Activated CD8-positive, alpha-beta memory T cell treated with anti-CD3 and anti-CD28 coated beads for 24 hours (primary cell): ENCODE data around the gene DOCK9.

Experiments
- DNase-seq: peaks from one replicate; pipeline ENCODE4 v3.0.0-alpha.2; 2020

DOCK9 gene

DNA sequence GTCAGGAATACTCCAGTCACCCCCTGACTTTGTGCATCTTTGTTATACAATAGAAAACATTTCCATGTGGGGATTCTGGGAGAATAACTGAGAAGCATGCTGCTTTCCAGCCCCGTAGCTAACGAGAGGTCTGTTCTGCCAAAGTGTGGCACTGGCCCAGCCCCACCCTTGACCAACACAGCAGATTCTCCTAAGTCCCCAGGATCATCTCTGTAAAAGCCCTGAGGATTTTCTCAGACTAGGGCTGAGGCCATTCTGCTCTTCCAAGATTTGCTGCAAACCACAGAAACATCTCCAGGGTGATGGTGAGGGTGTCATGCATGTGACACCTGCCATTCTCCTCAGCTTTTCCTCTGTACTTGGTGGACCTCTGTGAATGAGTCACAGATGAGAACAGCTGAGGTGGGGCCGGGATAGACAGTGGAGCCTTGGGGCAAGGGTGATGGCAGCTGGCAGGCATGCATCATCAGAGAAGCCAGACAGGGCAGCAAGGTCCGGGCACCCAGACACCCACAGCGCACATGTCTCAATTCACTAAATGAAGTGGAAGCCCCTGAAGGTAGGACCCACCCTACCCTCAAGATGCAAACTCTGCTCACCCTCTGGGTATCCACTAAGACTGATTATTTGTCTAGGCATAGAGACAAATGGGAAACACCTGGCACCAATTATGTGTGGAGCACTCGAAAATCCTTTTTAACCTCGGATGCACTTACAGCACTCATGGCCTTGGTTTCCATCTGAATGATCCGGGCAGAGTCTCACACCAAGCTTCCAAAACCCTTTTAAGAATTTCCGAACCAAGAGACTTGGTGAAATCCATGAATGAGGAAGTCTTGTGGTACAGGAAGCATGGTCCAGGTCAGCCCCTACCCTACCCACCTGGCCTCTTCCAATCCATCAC lies 20.1 kb upstream of the DOCK9 start:
- DNase-seq = no peak

DNA sequence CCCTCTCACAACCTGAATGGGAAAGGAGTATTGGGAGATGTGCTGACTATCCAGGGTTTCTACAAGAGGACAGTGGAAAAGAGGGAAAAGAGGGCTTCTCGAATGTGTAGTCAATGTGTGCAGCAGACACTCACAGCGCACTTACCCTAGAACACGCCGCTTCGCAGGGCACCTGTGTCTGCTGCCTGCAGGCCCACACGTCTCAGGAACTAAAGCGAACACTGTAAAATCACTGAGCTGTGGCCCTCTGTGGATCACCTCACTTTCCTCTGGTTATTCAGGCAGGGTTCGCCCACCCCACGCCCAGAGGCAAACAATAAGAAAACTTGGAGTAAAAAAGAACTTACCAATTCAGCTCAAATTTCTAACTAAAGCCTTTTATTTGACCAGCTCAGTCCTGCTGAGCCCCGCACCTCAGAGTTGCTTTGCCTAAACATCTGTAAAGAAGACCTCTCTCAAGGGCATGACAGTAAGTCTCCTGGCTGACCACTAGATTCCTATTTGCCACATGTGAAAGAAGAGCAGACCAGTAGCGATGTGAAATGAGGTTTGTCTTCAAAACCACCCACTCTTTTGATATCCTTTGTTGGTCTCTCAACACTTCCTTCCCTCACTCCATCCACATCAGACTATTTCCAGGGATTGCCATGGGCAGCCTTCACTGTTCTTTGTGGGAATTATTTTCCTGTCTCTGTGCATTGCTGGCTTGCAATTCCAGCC lies 19.3 kb upstream of the DOCK9 start:
- no peak for DNase-seq

DNA sequence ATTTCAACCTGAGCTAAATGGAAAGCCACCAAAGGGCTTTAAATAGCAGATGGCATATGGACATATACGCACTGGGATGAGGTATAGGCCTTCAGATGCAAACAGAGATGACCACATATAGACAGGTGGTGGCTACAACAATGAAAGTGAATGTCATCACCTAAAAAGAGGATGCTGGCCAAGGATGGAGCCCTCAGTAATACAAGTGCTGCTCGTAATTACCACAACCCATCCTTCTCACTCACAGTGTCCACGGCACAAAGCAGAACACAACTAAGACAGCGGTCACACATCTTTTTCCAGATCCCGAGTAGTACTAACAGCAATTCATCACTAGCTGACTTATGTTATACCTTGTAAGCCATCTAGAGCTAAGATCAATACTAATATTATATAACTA lies 18.2 kb upstream of the DOCK9 start:
- DNase-seq = no peak

DNA sequence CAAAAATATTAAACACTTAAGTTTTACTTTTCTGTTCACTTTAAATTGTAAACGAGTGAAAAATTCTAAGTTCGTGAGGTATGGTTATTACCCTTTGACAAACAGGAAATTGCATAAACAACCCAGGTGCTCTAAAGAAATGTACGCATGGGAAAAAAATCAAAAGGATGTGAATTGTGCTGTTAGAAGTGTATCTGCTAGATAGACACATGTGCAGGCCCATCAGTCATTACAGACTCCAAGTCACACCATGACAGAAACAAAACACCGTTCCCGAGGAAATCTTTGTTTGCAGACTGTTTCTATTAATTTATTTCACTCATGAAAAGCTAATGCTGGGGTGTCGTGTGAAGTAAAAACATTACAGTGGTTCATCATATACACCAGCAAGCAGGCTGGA lies 17.0 kb upstream of the DOCK9 start:
- no peak for DNase-seq

DNA sequence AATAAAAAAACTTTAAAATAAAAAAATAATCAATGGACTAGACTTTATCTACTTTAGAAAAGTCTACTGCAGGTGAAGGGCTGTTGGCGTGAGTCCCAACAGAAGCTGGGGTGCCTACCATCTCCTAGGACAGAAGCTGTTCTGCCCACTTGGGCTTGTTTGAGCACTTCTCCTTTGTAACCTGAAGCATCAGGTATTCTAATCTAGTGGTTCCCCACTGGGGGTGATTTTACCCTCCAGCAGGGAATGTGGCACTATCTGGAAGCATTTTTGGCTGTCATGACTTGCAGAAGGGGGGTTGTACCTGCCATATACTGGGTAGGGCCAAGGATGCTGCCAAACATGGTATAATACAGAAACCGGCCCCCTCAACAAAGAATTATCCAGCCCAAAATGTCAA lies 16.2 kb upstream of the DOCK9 start:
- DNase-seq = no peak

DNA sequence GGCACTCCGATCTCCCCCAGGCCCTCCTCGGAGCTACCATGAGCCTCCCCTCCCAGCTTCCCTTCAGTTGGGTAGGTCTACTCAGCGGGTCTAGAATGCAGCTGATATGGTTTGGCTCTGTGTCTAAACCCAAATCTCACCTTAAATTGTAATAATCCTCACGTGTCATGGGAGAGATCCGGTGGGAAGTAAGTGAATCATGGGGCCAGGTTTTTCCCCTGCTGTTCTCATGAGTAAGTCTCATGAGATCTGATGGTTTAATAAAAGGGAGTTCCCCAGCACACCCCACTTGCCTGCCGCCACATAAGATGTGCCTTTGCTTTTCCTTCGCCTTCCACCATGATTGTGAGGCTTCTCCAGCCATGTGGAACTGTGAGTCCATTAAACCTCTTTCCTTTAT lies 14.5 kb upstream of the DOCK9 start:
- no peak for DNase-seq

DNA sequence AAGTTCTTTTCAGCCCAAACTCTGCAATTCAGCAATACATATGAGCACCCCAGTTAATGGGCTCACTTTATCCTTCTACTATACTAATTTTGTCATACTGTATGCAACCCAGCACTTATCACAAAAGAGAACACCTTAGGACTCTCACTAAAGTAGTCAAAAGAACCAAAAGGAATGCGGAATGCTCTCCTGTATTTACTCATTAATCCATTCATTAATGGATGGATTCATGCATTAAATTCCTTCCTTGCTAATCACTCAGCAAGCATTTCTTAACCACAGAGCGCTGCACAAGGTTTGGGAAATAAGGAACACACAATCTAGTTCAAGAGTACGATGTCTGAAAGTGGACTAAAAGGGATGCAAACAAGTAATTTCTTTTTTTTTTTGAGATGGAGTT lies 12.8 kb upstream of the DOCK9 start:
- DNase-seq = no peak

DNA sequence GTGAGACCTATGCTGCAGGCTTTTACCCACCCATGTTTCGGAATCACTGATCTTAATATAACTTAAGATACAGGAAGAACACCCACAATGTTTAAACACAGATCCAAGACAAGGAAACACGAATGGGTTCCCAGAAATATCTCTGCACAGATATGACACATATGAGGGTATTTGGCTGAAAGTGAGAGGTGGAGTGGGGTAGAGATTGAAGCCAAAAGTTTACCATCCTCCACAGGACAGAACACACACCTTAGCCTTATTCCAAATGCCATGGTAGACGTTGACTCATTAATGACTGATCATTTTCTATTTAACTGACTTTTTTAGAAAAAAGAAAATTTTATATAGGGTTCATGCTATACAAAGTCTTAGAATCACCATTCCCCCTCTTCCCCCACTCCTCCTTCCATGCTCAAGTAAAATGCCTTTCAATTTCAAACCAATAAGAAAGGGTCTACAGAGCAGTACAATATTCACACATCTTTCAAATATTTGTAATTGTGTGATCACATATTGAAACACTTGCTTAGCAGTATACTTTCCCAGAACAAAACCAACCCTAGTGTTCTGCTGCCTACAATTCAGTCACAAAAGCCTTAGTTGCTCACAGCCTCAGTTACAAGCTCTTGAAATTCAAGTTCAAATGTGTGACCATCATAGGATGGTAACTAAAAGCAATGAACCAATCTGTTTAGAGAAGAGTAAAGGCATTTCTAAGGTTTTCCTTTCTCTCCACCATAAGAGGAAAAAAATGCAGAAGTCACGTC lies 11.8 kb upstream of the DOCK9 start:
- DNase-seq = no peak

DNA sequence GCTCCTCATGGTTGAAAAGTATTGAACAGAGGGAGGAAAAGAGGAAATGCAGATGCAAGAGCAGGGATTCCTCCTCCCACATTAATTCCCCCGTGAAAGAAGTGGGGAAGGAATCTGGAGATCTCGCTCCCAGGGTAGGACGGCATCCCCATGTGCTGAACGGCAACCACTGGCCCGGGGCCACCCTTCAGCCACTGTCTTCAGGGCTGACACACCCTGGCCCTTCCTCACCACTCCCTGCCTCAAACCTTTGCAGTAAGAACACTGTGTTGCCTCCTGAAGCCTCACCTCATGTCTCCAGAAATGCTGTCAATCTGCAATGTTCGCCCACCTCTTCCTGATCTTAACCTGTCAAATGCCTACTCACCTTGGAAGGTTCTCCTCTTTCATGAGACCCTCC lies 10.9 kb upstream of the DOCK9 start:
- DNase-seq = no peak

DNA sequence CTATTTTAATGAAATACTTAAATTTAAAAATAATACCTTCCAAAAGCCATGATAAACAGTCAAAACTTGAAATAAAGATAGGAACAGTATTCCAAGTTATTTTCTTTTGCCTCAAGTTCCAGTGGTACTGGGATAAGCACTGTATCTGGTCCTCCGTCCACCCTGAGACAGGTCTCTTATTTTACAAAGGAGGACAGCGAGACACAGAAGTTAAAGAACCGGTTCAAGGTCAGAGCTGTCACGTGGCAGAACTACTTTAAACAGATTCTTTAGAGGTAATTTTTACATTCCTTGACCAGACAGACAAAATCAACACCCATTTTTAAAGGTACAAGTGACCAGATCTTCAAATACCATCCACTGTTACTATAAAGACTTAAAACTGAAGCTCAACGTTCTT lies 10.4 kb upstream of the DOCK9 start:
- DNase-seq = no peak

DNA sequence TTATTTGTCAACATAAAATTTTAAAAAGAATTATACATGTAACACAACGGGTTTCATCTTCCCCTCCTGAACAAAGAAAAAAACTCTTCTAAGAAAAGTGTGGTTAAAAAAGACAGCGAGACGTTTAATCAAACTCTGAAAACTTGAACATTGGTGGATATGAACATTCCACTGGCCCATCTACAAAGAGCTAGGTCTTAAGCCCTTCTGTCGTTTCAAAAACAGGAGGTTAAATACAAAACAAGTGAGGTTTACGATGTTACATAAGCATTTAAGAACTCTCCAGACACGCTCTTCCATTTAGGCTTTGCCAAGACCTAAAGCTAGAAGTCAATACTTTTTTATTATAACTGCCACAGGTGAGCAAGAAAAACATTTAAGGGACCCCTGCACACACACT lies 9.4 kb upstream of the DOCK9 start:
- DNase-seq = no peak

DNA sequence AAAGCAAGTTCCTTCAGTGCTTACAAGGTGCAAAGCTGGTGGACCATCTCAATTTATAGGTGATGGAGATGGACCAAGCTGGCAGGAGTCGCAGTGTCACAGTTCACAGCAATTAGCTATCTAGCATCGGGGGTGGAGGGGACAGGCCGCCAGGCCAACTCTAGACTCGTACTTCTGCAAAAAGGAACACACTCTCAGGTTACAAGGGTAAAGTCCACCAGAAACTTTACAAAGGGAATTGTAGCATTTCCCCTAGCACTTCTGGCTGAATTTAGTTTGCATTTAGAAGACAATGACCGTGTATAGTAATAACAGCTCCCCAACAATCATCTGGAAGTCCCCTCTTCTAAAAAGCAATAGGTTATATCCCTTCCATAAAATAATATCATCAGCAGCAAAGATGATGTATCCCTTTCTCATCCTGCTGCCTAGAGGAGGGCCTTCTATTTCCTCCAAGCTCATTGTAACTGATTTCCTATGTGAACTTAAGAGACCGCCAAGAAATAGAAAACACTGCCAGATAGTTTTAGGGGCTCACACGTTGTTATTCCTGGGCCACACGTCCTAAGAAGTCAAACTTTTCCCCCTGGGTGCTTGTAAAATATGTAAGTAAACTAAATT lies 8.5 kb upstream of the DOCK9 start:
- DNase-seq = no peak

DNA sequence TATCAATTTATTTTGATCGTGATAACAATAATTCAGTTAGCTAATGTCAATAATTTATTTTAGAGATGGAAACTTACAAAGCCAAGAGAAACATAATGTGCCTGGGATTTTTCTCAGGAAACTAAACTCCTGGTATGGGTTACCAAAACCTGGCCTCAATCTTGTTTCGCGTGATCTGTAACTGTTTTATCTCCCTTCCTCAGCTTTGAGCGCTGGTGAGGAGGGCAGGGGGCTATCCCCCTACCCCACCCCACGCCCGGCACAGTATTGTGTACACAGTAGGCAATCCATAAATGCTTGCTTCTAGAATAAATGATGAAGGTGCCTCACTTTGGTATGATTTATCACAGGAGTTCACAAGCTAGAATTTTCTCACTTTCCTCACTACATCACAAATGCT lies 7.7 kb upstream of the DOCK9 start:
- no peak for DNase-seq

DNA sequence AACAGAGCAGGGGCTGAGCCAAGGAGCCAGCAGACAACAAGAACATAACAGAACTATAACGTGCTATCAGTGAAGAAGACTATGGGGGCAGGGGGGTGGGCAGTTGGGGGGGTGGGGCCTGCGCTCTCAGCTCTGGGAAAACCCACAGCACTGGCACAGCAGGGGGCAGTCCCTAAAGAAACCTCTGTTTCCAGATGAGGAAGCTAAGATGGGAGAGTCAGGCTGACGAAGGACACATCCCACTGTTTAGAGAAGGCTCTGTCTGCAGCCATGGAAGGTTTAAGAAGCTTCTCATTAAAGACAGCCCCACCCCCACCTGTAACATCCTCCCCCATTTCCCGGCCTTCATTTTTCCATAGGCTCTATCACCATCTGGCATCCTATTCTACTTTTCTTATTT lies 7.1 kb upstream of the DOCK9 start:
- no peak for DNase-seq

DNA sequence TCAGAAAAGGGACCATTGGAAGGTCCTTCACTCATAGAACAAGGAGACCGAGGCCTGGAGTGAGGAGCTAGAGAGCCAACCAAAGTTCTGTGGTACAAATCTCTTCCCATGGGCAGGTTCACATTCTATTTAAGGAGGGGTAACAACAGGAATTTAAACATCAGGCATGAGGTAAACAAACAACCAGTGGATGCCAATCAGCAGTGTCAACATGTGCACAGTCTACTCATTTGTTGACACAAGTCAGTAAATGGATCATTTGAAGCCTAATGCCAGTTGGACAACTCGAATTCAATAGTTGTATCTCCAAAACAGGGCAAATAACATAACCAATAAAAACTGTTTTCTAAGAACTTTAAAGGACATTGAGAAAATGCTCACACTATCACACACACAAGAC lies 6.3 kb upstream of the DOCK9 start:
- no peak for DNase-seq

DNA sequence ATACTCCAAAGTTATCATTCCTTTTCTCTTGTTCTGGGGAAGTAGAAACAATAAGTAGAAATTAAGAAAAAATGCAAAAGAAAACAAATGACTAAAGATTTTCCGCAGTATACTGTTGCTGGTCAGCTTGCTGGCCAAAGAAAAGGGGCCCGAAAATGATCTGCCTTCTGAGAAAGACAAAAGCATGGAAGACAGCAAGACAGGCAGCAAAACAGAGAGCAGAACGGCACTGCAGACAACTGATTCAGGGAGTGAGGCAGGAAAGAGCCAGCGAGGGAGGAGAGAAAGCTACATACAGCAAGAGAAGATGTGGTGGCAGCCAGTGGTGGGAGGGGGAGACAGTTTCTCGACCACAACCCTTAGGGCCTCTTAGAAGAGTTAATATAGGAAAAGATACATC lies 5.3 kb upstream of the DOCK9 start:
- DNase-seq = no peak

DNA sequence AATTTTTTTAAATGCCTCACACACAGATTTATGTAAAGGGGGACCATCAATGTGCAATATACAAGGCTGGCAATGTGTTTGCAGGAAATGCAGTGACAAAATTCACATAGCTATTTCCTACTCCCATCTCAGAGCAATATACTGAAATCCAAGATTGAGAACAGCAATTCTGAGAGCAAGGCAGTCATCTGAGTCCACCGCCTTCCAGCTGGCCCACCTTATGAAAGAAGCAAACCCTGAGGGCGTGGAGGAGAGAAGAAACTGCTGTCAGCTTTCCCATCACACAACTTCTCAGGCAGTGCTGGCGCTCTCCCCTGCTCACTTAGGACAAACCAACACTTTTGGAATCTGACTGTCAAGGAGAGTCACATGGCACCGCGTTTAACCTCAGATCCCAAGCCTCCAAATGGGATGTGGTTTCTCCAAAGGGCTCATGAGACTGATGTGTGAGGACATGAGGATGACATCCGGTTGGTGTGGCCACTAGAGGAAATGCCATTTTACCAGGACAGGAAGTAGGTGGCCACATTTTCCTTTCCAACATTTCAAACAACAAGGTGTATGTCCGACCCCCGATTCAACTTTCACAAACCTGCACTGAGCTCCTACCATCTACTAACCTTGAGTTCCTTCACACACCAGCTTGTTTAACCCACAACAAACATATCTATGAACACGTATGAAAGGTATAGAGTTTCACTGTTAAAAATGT lies 3.7 kb upstream of the DOCK9 start:
- DNase-seq = no peak

DNA sequence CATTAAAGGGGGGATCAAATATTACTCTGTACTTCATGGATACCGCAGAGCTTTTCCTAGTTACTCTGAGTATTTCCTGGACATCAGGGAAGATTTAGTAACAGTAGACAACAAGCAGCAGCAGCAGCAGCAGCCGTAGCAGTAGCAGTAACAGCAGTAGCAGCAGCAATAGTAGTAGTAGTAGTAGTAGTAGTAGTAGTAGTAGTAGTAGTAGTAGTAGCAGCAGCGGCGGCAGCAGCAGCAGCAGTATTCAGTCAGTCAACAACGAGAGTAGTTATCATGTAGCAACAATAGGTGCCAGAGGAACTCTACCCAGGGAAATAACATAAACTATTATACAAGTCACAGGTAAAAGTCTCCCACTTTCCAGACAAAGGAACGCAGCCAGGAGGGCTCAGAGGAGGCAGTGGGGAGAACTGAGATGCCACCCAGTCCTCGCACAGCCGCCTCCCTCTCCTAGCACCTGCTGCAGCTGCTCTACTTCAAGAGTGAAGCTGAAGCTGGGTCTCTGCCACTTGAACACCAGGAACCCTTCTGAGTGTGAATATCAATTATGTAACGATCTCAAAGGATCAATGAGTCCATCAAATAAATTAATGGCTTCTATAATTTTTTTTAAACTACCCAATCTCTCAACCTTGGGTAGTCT lies 1.3 kb upstream of the DOCK9 start:
- no peak for DNase-seq

DNA sequence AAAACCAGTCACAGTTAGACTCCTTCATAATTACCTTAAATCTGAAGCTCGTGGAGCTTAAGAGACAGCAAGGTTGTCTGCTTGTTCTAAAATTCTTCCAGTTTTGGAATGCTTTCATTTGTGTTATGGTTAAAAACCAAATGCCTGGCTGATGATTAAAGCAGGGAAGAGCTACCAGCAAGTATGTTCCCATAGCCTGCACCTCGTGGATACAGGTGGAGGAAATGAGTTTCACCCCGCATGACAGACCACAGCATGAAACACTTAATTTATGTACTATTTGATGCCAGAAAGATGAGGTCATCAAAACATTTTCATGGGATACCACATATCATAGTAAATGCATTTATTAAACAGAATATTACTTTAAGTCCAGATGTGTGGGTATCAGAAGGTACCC lies 416 bp upstream of the DOCK9 start:
- no peak for DNase-seq

DNA sequence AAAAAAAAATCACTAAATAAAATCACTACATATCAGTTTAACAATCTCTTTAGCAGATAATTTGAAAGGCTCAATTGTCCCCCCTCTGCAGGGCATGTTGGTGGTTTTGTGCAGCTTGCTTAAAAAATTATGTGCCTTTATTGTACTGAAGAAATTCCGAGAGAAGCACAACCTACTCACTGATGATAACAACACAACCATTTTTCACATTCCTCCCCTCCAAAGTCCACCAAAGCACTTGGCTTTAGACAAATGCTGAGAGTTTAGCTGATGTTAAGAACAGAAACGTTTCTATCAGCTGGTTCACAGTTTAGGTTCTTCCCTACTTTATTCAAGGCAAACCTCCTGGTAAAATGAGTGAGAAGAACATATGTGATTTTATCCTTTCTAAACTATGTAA lies 923 bp downstream of the DOCK9 start:
- DNase-seq = no peak

DNA sequence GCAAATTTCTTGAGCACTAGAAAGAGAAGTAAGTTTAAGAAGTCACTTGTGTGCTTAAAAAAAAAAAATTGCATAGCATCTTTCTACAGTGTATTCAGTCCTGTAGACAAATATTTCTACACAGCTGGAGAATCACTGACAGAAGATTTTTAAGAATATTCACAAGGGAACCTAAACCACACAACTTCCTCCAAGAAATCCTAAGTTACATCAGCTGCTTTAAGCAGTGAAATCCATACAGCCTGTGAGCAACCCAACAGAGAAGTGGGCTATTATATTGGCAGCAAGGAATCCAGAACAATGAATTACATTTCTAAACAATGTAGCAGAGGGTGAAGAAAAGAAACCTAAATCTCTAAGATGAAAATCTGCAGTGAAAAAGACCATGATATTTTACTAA lies 1.5 kb downstream of the DOCK9 start:
- DNase-seq = no peak

DNA sequence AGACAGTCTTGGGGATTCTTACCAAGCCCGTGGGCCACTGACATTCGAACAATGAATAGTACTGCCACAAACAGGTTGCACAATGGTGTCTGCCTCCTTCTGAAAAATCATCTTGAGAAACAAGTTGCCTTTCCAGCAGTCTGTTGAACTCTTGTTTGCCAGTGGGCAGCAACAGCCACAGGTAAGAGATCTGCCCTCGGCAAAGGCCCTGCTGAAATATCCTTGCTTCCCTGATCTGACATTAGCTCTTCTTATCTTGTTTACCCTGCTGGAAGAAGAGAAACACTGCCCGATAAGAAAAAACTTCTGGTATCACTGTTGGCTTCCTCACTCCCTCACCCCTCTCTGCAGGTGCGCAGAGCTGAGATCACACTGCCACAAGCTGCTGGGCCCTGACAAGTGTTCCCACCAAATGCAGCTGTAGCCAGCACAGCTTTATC lies 2.0 kb downstream of the DOCK9 start:
- DNase-seq = no peak
